Dermis blood vessel endothelial cell (primary cell): ENCODE measurements around the gene ERICH4. TPM values are rescaled to one million over a fixed set of nuclear protein-coding genes. Genes with fewer than 3 reads are reported as not detected.
A peak's percentile ranks its signal among the peaks of the same experiment; 100 is the strongest.
"Not testable (repeated sequence)": the region's sequence is repeated elsewhere in the genome, so short reads cannot be mapped to it uniquely, and the experiment has no call there.

ENCODE experiments used
- DNase-seq: peaks from one replicate; pipeline ENCODE4 v3.0.0; 2010
- total RNA-seq: library from RNA; depleted of rRNA; stranded (reverse); fragments of >200 nt; gene quantifications from 2 replicates; pipeline ENCODE4 v1.2.3, GENCODE V29; 2014

Gene ERICH4
- total RNA-seq, 1 donor from 2014 or later = not detected

- no peak for DNase-seq
These were observed 6.9 kb upstream of the ERICH4 start for GRCh38 chr19:41435936-41436673.

- no peak for DNase-seq
These were observed 6.3 kb upstream of the ERICH4 start for GRCh38 chr19:41436674-41436951.

GRCh38 chr19:41437944-41438574 is 4.9 kb upstream of the ERICH4 start:
- DNase-seq = no peak

DNA sequence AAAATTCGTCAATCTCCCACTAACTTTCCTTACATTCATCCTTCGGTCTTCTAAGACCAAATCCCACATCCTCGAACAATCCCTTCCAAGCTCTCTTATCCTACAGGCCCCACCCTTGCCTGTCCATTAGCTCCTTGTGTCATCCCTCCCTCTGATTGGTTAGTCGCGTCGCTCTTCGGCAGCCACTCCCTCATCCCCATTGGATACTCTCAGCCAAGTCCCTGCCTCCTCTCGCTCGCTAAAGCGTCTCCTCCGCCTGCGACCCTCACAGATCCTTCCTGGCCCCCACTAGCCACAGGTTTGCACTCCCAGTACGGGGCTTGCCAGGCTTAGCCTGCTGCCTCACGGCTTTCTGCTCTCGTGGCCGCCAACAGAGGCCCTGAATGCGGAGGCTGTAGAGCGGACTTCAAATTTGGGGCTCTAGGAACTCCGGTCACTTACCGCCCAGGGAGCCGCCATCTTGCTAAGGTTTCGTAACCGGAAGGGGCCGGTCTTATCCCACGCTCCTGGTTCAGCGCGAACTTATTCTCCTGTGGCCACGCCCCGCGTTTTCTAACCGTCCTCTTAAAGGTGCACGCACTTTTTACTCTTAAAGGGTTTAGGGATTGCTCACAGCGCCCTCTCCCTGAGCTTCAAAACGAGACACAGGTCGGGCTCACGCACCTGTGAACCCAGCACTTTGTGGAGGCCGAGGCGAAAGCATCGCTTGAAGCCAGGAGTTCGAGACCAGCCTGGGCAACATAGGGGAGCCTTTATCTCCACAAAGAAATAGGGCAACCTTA is 3.3 kb upstream of the ERICH4 start, which contains the start of gene DMAC2:
TSS of gene DMAC2 (minus strand) at position 472 of the 782 bp plus-strand sequence. CDS start at position 459, 13 bp downstream.
- peak; percentile 98 for DNase-seq

DNA sequence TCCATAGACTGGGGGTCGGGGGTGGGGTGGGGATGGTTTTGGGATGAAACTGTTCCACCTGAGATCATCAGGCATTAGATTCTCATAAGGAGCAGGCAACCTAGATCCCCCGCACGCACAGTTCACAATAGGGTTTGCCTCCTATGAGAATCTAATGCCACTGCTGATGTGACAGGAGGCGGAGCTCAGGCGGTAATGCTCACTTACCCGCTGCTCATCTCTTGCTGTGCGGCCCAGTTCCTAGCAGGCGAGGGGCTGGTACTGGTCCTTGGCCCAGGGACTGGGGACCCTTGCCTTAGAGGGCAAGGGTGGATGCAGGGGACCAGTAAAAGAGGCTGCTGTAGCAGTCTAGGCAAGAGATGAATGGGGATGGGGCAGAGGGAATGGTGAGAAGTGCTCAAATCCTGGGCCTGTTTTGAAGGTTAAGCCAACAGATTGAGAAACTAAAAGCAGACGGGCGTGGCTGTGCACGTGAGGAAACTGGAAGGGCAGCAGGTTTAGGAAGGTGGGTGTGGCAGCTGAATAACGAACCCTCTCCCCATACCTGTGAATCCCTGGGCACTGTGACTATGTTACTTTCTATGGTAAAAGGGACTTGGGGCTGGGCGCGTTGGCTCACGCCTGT is 1.5 kb upstream of the ERICH4 start:
- DNase-seq = no peak

- DNase-seq = no peak
These were observed 978 bp downstream of the ERICH4 start for GRCh38 chr19:41443813-41444455.

- DNase-seq = no peak
These were observed 2.6 kb downstream of the ERICH4 start for GRCh38 chr19:41445575-41445974.

GRCh38 chr19:41447732-41448332 is 4.9 kb downstream of the ERICH4 start:
- peak; percentile 17 for DNase-seq

GRCh38 chr19:41449079-41449864 is 6.3 kb downstream of the ERICH4 start:
- peak; percentile 91 for DNase-seq

- DNase-seq = no peak
These were observed 6.9 kb downstream of the ERICH4 start for GRCh38 chr19:41449865-41450178.

DNA sequence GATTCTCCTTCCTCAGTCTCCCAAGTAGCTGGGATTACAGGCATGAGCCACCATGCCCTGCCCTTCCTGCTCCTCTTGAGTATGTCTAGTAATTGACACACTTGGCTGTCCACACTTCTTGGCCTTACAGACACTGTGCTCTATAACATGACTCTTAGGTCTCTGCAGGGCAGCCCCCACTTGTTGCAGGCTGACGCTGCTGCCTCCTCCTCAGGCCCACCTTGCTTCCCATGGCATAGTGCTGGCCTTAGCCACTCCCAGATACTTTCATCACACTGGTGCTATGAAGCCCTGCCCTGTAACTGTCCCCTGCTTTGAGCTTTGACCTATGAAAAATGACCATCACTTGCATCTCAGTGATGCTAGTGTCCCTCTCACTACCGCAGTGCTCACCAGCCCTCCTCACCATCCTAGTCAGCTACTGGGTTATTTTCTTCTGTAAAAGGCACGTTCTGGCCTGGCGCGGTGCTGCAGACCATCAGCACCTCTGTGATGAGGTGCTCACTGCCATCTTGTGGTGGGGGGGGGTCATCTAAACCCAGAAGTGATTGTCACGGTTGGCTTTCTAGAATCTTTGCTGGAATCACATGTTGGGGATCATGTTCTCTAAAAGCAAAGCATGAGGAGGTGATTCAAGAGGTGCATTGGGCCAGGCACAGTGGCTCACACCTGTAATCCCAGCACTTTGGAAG is 9.8 kb downstream of the ERICH4 start:
- no peak for DNase-seq

DNA sequence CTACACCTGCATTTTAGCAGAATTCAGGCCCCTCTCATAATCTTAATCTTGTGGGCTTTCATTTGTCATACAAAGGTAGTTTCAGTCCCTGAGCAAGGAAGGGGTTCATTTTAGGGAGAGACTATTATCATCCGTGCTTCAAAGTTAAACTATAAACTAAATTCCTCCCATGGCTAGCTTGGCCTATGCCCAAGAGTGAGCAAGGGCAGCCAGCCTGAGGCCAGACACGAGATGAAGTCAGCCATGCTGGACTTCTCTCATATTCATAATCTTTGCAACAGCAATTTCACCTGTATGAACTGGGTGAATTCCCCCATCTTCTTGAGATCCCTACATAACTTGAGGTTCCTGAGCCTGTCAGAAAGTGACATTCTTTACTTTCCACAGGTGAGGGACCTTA is 13.0 kb downstream of the ERICH4 start:
- DNase-seq = peak; percentile 28

GRCh38 chr19:41456342-41456918 is 13.5 kb downstream of the ERICH4 start:
- peak; percentile 83 for DNase-seq

DNA sequence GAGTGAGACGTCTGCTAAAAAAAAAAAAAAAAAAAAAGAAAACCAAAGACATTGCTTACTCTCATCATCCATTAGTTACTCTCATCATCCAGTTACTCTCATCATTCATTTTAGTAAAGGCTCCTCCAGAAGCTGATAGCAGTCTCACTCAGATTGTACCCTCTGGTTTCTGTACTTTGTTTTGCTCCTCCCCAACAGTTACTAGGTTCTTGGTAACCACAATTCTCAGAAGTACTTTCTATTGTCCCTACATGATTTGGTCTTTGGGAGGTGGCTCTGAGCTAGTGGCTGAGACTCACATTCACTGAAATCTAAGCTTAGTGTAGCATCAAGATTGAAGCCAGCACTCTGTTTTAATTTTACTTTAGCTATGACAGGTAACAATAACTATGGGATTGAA is 14.3 kb downstream of the ERICH4 start:
- DNase-seq = peak; percentile 45

DNA sequence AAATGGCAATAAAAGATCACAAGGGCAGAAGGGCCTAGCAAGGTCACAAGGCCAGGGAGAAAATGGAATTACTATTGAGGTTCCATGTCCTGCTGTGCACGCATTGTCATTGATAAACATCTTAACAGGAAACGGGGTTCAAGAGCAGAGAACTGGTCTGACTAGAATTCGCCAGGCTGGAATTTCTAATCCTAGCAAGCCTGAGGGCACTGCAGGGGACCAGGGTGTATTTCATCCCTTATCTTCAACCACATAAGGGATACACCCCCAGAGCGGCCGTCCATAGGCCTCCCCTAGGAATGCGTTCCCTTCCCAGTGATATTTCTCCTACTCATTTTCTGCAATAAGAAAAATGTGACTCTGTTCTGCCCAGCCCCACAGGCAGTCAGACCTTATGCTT is 19.5 kb downstream of the ERICH4 start:
- DNase-seq = no peak

DNA sequence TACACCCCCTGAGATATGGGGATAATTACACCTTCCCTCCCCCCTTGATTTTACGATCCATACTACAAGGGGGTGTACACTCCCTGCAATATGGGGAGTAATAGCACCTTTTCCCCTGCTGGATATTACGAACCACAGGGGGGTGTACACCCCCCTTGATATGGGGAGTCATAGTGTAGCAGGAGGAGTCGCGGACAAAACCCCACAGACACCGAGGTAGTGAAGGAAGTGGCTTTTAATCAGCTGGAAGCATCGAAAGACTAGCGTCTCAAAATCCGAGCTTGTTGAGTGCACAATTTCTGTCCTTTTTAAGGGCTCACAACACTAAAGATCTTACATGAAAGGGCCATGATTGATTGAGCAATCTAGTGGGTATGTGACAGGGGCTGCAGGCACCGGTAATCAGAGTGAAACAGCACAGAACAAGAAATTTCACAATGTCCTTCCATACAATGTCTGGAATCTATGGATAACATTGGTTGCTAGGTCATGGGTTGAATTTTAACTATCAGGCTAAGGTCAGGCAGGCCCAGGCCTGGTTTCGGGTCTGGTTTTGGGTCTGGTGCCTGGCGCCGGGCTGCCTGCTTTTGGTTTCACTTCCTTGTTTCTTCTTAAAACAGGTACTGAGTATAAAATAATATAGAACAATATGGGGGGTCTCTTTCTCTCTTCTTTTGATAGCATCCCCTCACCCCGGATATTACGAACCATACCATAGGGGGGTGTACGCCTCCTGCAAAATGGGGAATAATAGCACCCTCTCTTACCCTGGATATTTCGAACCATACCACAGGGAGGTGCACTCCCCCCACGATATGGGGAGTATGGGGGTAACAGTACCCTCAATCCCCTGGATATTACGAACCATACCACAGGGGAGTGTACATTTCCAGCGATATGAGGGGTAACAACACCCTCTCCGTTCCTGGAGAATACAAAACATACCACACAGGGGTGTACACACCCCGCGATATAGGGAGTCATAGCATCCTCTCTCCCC is 20.6 kb downstream of the ERICH4 start:
- DNase-seq = not testable (repeated sequence)

DNA sequence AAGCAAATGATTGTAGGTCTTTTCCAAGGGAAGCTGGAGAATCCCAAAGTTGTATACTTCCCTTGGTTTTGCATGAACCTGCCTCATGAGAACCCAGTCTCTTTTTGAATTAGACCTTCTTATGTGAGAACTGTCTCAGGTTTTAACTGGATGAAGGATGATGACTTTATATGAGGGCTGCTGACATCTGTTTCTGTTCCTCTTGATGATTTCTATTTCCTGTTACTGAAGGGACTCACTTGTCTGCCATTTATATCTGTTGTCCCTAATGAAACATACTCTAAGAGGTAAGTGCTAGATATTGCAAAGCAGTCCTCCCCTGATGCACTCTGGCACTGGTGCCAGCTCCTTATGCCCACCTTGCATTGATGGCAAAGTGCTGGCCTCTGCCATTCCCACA is 33.6 kb downstream of the ERICH4 start:
- no peak for DNase-seq

DNA sequence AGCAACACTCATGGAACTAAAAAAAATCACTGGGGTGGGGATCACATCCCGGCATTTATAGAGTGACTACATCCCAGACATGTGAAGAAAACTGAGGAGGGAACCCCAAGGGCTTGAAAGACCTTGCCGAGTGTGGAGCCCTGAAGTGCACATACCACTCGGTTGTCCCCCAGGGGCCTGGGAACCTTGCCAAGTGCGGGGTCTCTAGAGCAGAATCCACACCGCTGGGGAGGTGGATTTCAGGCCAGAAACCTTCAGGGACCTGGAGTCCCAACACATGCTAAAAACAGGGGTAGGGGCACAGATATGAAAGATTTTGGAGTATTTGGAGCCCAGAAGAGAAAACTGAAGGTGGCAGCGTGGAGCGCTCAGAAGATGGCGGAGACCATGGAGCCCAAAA is 35.2 kb downstream of the ERICH4 start:
- DNase-seq = peak; percentile 26
